Astrocyte (in vitro differentiated cells and primary cell): ENCODE measurements around the gene GLB1L2. TPM values are rescaled to one million over a fixed set of nuclear protein-coding genes. Genes with fewer than 3 reads are reported as not detected.

ENCODE experiments used
- DNase-seq: peaks from one replicate; pipeline ENCODE4 v3.0.0-alpha.2; 2010; ENCODE audit warnings: low read depth
- FAIRE-seq: peaks from 2 replicates; lab custom pipeline; 2011; peaks lifted over from hg19 to GRCh38; lab: Jason Lieb, UNC
- H2AFZ ChIP-seq: 2 replicates; pipeline ENCODE4 v1.6.0; 2012; ENCODE audit warnings: low read depth, low read length, inconsistent platforms
- H3K27ac ChIP-seq: 2 replicates; pipeline ENCODE4 v1.5.1; 2011; ENCODE audit warnings: low read depth, low read length, inconsistent platforms
- H3K27me3 ChIP-seq: 2 replicates; pipeline ENCODE4 v1.6.0; 2011; ENCODE audit warnings: low read length, inconsistent platforms; ENCODE audit not compliant: insufficient read depth
- H3K36me3 ChIP-seq: 2 replicates; pipeline ENCODE4 v1.5.1; 2011; ENCODE audit warnings: low read length, inconsistent platforms; ENCODE audit not compliant: insufficient read depth
- H3K4me1 ChIP-seq: 2 replicates; pipeline ENCODE4 v1.5.1; 2011; ENCODE audit warnings: low read length, inconsistent platforms; ENCODE audit not compliant: insufficient read depth
- H3K4me2 ChIP-seq: 2 replicates; pipeline ENCODE4 v1.6.0; 2012; ENCODE audit warnings: low read length, inconsistent platforms
- H3K4me3 ChIP-seq: 2 replicates; pipeline ENCODE4 v1.5.1; 2011; ENCODE audit warnings: low read depth, mild to moderate bottlenecking, low read length, inconsistent platforms; ENCODE audit not compliant: insufficient read depth
- H3K79me2 ChIP-seq: 2 replicates; pipeline ENCODE4 v1.6.0; 2012; ENCODE audit warnings: mild to moderate bottlenecking, low read length, inconsistent platforms; ENCODE audit not compliant: insufficient read depth
- H3K9ac ChIP-seq: 2 replicates; pipeline ENCODE4 v1.6.0; 2012; ENCODE audit warnings: mild to moderate bottlenecking, low read length, inconsistent platforms
- H3K9me3 ChIP-seq: 2 replicates; pipeline ENCODE4 v1.5.1; 2012; ENCODE audit warnings: low read depth, mild to moderate bottlenecking, low read length, inconsistent platforms; ENCODE audit not compliant: insufficient read depth
- H4K20me1 ChIP-seq: 2 replicates; pipeline ENCODE4 v1.6.0; 2012; ENCODE audit warnings: low read length, inconsistent platforms; ENCODE audit not compliant: insufficient read depth
- H3K27ac Mint-ChIP-seq: one replicate; pipeline ENCODE4 v1.8.0; 2021; ENCODE audit warnings: mild to moderate bottlenecking, mixed read lengths; ENCODE audit not compliant: unreplicated experiment
- H3K27me3 Mint-ChIP-seq: one replicate; pipeline ENCODE4 v1.8.0; 2021; ENCODE audit warnings: low read depth, mixed read lengths; ENCODE audit not compliant: unreplicated experiment
- H3K36me3 Mint-ChIP-seq: one replicate; pipeline ENCODE4 v1.8.0; 2021; ENCODE audit warnings: low read depth, mixed read lengths; ENCODE audit not compliant: unreplicated experiment
- H3K4me1 Mint-ChIP-seq: one replicate; pipeline ENCODE4 v1.8.0; 2021; ENCODE audit warnings: low read depth, mixed read lengths; ENCODE audit not compliant: unreplicated experiment
- H3K4me3 Mint-ChIP-seq: one replicate; pipeline ENCODE4 v1.8.0; 2021; ENCODE audit warnings: mild to moderate bottlenecking, moderate library complexity, mixed read lengths; ENCODE audit not compliant: unreplicated experiment
- H3K9me3 Mint-ChIP-seq: one replicate; pipeline ENCODE4 v1.8.0; 2021; ENCODE audit warnings: mild to moderate bottlenecking, mixed read lengths; ENCODE audit not compliant: unreplicated experiment
- EZH2 ChIP-seq: IDR thresholded peaks from 2 replicates; pipeline ENCODE4 v1.6.1; 2012; ENCODE audit warnings: mild to moderate bottlenecking, low read length, inconsistent platforms; ENCODE audit not compliant: insufficient read depth
- total RNA-seq: library from RNA; stranded (reverse); gene quantifications from 2 replicates; pipeline ENCODE4 v1.2.1, GENCODE V29; 2021
- TF ChIP-seq, protein P1 (sequence below): IDR thresholded peaks from 2 replicates; pipeline ENCODE4 v1.5.1; 2011; ENCODE audit warnings: low read depth, mild to moderate bottlenecking, inconsistent platforms, low read length, moderate library complexity; ENCODE audit not compliant: insufficient read depth

GLB1L2 gene
- total RNA-seq, 1 donor from 2014 or later: 2.8 TPM

- H3K4me3 Mint-ChIP-seq: no peak overlapping the region
- no peak overlapping the region for H3K9ac ChIP-seq
- no peak overlapping the region for H3K27ac Mint-ChIP-seq
- no peaks in the 10 kb centered on the region for H3K27me3 ChIP-seq
- H3K4me1 Mint-ChIP-seq: peaks cover 4% of the 10 kb centered on the region
- no peaks in the 10 kb centered on the region for H3K36me3 ChIP-seq
- H4K20me1 ChIP-seq: no peaks in the 10 kb centered on the region
- no peak overlapping the region for H3K27ac ChIP-seq
- no peak overlapping the region for H3K4me2 ChIP-seq
- TF ChIP-seq, protein P1, sequence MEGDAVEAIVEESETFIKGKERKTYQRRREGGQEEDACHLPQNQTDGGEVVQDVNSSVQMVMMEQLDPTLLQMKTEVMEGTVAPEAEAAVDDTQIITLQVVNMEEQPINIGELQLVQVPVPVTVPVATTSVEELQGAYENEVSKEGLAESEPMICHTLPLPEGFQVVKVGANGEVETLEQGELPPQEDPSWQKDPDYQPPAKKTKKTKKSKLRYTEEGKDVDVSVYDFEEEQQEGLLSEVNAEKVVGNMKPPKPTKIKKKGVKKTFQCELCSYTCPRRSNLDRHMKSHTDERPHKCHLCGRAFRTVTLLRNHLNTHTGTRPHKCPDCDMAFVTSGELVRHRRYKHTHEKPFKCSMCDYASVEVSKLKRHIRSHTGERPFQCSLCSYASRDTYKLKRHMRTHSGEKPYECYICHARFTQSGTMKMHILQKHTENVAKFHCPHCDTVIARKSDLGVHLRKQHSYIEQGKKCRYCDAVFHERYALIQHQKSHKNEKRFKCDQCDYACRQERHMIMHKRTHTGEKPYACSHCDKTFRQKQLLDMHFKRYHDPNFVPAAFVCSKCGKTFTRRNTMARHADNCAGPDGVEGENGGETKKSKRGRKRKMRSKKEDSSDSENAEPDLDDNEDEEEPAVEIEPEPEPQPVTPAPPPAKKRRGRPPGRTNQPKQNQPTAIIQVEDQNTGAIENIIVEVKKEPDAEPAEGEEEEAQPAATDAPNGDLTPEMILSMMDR: no peak
- TF ChIP-seq EZH2: no peak
- H3K9me3 ChIP-seq: no peaks in the 10 kb centered on the region
- no peak overlapping the region for H2AFZ ChIP-seq
- H3K79me2 ChIP-seq: no peaks in the 10 kb centered on the region
- H3K4me3 ChIP-seq: no peak overlapping the region
- FAIRE-seq: no peak
- no peaks in the 10 kb centered on the region for H3K36me3 Mint-ChIP-seq
- no peaks in the 10 kb centered on the region for H3K9me3 Mint-ChIP-seq
- no peaks in the 10 kb centered on the region for H3K4me1 ChIP-seq
- H3K27me3 Mint-ChIP-seq: peaks cover 48% of the 10 kb centered on the region
- no peak for DNase-seq
Measured at GRCh38 chr11:134425413-134425812, 93.6 kb downstream of the GLB1L2 start.

Other genes with a start within 250 kb of the GLB1L2 start
- gene NCAPD3, start 108.0 kb upstream of the GLB1L2 start, total RNA-seq: 17.0 and 18.5 TPM in 2 replicates
- 46.6 and 47.8 TPM in 2 replicates for gene VPS26B, start 107.3 kb upstream of the GLB1L2 start, total RNA-seq
- 30.5 and 31.6 TPM in 2 replicates for gene THYN1, start 78.6 kb upstream of the GLB1L2 start, total RNA-seq
- gene ACAD8, start 78.4 kb upstream of the GLB1L2 start, total RNA-seq: 15.2 and 15.8 TPM in 2 replicates
- 0.20 and 0.22 TPM in 2 replicates for gene GLB1L3, start 55.6 kb upstream of the GLB1L2 start, total RNA-seq
- 1.9 TPM in 2 replicates for gene B3GAT1, start 80.3 kb downstream of the GLB1L2 start, total RNA-seq